Measurements from ENCODE around the gene USP17L27. TPM values are rescaled to one million over a fixed set of nuclear protein-coding genes. Genes with fewer than 3 reads are reported as not detected.
"Not testable (repeated sequence)": the region's sequence is repeated elsewhere in the genome, so short reads cannot be mapped to it uniquely, and the experiment has no call there.

Gene USP17L27, protein sequence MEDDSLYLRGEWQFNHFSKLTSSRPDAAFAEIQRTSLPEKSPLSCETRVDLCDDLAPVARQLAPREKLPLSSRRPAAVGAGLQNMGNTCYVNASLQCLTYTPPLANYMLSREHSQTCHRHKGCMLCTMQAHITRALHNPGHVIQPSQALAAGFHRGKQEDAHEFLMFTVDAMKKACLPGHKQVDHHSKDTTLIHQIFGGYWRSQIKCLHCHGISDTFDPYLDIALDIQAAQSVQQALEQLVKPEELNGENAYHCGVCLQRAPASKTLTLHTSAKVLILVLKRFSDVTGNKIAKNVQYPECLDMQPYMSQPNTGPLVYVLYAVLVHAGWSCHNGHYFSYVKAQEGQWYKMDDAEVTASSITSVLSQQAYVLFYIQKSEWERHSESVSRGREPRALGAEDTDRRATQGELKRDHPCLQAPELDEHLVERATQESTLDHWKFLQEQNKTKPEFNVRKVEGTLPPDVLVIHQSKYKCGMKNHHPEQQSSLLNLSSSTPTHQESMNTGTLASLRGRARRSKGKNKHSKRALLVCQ
- total RNA-seq = not detected in 2 replicates

DNA sequence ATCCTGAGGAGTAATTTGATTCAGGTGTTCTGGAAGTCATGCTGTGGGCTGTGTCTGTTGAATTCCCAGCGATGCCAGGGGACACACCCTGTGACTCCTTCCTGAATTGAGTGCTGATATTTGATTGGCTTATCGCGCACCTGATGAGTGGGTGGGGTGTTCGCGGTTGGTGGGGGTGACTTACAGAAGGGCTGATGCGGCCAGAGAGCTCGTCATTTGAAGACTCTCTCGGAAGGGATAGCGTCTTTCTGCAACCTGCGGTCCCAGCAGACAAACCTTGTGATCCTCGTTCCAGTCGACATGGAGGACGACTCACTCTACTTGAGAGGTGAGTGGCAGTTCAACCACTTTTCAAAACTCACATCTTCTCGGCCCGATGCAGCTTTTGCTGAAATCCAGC lies at the start of gene USP17L27:
TSS of gene USP17L27 (plus strand) at position 301 of the 400 bp plus-strand sequence. CDS start at position 301, 0 bp downstream.
- not testable (repeated sequence) for DNase-seq (ENCODE audit: low read depth in 2 of 2)

DNA sequence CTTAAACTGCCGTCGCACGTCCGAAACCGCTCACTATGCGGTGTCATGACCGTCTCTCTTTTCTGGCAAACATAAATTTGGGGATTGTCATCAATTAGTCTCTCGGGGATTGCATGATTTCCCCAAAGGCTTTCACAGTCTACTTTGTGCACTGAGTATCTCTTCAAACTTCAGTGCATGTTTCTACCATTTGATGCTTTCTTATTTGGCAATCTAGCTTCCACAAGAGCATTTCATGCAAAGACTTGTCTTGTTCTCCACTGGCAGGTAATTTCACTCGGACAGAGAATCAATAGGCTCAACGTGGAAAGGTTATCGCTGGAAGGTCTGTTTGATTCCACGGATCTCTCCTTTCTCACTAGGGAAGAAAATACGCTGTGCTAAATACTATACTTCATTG lies 19.8 kb upstream of the USP17L27 start:
- not testable (repeated sequence) for DNase-seq (ENCODE audit: low read depth in 2 of 2)

DNA sequence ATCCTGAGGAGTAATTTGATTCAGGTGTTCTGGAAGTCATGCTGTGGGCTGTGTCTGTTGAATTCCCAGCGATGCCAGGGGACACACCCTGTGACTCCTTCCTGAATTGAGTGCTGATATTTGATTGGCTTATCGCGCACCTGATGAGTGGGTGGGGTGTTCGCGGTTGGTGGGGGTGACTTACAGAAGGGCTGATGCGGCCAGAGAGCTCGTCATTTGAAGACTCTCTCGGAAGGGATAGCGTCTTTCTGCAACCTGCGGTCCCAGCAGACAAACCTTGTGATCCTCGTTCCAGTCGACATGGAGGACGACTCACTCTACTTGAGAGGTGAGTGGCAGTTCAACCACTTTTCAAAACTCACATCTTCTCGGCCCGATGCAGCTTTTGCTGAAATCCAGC lies 19.1 kb upstream of the USP17L27 start, which contains the start of gene USP17L24:
TSS of gene USP17L24 (plus strand) at position 301 of the 400 bp plus-strand sequence. CDS start at position 301, 0 bp downstream.
- DNase-seq (ENCODE audit: low read depth in 2 of 2) = not testable (repeated sequence)

DNA sequence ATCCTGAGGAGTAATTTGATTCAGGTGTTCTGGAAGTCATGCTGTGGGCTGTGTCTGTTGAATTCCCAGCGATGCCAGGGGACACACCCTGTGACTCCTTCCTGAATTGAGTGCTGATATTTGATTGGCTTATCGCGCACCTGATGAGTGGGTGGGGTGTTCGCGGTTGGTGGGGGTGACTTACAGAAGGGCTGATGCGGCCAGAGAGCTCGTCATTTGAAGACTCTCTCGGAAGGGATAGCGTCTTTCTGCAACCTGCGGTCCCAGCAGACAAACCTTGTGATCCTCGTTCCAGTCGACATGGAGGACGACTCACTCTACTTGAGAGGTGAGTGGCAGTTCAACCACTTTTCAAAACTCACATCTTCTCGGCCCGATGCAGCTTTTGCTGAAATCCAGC lies 14.3 kb upstream of the USP17L27 start, which contains the start of gene USP17L25:
TSS of gene USP17L25 (plus strand) at position 301 of the 400 bp plus-strand sequence. CDS start at position 301, 0 bp downstream.
- DNase-seq (ENCODE audit: low read depth in 2 of 2) = not testable (repeated sequence)

DNA sequence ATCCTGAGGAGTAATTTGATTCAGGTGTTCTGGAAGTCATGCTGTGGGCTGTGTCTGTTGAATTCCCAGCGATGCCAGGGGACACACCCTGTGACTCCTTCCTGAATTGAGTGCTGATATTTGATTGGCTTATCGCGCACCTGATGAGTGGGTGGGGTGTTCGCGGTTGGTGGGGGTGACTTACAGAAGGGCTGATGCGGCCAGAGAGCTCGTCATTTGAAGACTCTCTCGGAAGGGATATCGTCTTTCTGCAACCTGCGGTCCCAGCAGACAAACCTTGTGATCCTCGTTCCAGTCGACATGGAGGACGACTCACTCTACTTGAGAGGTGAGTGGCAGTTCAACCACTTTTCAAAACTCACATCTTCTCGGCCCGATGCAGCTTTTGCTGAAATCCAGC lies 9.6 kb upstream of the USP17L27 start, which contains the start of gene USP17L26:
TSS of gene USP17L26 (plus strand) at position 301 of the 400 bp plus-strand sequence. CDS start at position 301, 0 bp downstream.
- DNase-seq (ENCODE audit: low read depth in 2 of 2) = not testable (repeated sequence)

DNA sequence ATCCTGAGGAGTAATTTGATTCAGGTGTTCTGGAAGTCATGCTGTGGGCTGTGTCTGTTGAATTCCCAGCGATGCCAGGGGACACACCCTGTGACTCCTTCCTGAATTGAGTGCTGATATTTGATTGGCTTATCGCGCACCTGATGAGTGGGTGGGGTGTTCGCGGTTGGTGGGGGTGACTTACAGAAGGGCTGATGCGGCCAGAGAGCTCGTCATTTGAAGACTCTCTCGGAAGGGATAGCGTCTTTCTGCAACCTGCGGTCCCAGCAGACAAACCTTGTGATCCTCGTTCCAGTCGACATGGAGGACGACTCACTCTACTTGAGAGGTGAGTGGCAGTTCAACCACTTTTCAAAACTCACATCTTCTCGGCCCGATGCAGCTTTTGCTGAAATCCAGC lies 4.8 kb upstream of the USP17L27 start, which contains the start of gene USP17L5:
TSS of gene USP17L5 (plus strand) at position 301 of the 400 bp plus-strand sequence. CDS start at position 301, 0 bp downstream.
- not testable (repeated sequence) for DNase-seq (ENCODE audit: low read depth in 2 of 2)

DNA sequence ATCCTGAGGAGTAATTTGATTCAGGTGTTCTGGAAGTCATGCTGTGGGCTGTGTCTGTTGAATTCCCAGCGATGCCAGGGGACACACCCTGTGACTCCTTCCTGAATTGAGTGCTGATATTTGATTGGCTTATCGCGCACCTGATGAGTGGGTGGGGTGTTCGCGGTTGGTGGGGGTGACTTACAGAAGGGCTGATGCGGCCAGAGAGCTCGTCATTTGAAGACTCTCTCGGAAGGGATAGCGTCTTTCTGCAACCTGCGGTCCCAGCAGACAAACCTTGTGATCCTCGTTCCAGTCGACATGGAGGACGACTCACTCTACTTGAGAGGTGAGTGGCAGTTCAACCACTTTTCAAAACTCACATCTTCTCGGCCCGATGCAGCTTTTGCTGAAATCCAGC lies 4.6 kb downstream of the USP17L27 start, which contains the start of gene USP17L28:
TSS of gene USP17L28 (plus strand) at position 301 of the 400 bp plus-strand sequence. CDS start at position 301, 0 bp downstream.
- not testable (repeated sequence) for DNase-seq (ENCODE audit: low read depth in 2 of 2)

DNA sequence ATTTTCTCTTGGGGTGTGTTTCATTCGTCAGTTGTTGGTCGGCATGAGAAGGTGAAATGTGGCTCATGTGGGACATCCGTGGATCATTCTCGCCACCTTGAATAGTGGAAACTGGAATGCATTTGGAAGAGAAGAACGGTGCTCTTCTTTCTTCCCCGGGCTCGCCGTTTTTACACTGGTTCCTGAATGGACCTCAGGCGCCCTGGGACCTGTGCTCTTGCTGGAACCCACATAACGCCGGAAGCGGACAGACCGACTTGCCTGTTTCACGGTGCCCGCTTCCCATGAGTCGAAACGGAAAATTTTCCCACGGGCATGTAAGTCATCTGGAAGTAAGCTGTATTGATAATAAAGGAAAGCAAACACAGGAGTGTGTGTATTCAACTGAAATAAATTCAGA lies 6.9 kb downstream of the USP17L27 start:
- not testable (repeated sequence) for DNase-seq (ENCODE audit: low read depth in 2 of 2)

DNA sequence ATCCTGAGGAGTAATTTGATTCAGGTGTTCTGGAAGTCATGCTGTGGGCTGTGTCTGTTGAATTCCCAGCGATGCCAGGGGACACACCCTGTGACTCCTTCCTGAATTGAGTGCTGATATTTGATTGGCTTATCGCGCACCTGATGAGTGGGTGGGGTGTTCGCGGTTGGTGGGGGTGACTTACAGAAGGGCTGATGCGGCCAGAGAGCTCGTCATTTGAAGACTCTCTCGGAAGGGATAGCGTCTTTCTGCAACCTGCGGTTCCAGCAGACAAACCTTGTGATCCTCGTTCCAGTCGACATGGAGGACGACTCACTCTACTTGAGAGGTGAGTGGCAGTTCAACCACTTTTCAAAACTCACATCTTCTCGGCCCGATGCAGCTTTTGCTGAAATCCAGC lies 9.4 kb downstream of the USP17L27 start, which contains the start of gene USP17L29:
TSS of gene USP17L29 (plus strand) at position 301 of the 400 bp plus-strand sequence. CDS start at position 301, 0 bp downstream.
- not testable (repeated sequence) for DNase-seq (ENCODE audit: low read depth in 2 of 2)

DNA sequence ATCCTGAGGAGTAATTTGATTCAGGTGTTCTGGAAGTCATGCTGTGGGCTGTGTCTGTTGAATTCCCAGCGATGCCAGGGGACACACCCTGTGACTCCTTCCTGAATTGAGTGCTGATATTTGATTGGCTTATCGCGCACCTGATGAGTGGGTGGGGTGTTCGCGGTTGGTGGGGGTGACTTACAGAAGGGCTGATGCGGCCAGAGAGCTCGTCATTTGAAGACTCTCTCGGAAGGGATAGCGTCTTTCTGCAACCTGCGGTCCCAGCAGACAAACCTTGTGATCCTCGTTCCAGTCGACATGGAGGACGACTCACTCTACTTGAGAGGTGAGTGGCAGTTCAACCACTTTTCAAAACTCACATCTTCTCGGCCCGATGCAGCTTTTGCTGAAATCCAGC lies 18.9 kb downstream of the USP17L27 start, which contains the start of gene USP17L30:
TSS of gene USP17L30 (plus strand) at position 301 of the 400 bp plus-strand sequence. CDS start at position 301, 0 bp downstream.
- DNase-seq (ENCODE audit: low read depth in 2 of 2) = not testable (repeated sequence)

DNA sequence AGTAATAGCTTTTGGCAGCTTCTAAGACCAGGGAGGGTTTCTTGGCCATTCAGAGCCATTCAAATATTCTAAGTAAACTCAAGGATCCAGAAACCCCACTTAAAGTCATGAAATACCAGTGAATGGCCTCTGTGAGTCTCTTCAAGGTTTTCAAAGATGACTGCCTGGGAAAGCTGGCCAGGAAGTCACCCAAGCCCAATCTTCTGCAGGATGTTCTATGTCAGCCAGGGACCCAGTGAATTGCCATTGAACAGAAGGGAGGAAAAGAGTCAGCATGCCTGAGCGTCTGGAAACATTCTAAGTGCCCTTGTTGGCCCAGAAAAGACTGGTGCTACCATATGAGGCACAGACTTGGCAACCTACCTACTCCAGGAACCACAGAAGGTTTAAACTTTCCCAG lies 35.9 kb downstream of the USP17L27 start:
- DNase-seq (ENCODE audit: low read depth in 2 of 2) = not testable (repeated sequence)

DNA sequence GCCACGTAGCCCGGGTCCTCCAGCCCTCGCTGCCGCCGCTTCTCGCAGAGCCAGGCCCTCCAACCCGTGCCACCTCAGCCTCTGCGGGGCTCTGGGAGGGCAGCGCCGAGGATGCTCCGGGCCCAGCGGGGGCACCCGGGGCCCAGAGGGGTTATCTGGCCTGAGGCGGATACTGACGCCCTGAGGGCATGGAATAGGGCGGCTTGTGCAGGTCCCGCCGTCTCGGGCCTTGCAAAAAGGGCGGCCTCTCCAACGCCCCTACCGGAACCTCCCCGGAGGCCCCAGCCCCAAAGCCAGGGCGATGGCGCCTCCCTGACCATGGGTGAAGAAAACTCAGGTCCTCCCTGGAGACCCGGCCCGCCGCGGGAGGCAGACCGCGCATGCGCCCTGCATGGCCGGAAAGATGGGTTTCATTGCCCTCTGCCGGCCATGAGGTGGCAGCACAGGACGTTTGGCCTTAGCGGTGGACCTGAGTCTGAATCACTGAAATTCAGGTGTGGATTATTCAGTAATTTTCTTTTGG lies 37.1 kb downstream of the USP17L27 start:
- not testable (repeated sequence) for DNase-seq (ENCODE audit: low read depth in 2 of 2)

DNA sequence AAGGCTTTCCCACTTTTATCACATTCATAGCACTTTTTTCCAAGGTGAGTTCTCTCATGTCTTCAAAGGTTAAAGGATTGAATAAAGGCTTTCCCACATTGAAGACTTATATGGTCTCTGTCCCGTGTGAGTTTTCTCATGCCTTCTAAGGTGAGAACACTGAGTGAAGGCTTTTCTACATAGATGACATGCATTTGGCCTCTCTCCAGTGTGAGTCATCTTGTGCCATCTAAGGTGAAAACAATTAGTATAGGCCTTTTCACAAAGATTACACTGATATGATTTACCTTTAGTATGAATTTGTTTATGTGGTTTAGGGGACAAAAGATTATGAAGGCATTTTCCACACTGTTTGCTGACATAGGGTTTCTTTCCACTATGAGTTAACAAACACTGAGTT lies 40.2 kb downstream of the USP17L27 start:
- no peak for DNase-seq (ENCODE audit: low read depth in 2 of 2)

DNA sequence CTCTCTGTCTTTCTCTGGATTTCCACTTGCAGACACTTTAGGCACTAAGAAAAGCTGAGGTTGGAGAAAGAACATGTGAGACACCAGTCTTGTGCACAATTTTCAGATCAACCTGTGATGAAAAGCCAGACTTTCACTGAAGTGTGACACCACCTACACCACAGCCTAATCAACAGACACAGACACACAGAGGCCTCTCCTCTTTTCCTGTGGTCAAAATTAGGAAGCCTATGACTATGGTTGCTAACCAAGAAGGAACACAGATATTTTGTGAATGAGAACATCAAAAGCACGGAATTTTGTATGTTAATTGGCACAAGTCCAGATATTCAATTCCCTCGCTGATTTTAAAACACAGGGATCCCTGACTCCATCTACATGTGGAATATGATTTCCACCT lies 45.1 kb downstream of the USP17L27 start:
- not testable (repeated sequence) for DNase-seq (ENCODE audit: low read depth in 2 of 2)

Other genes with a start within 250 kb of the USP17L27 start
- not detected in 2 replicates for gene FAM90A26, start 173.7 kb upstream of the USP17L27 start, total RNA-seq
- gene USP17L10, start 133.5 kb upstream of the USP17L27 start, total RNA-seq = not detected in 2 replicates
- gene USP17L11, start 128.7 kb upstream of the USP17L27 start, total RNA-seq = not detected in 2 replicates
- not detected in 2 replicates for gene USP17L12, start 124.0 kb upstream of the USP17L27 start, total RNA-seq
- gene USP17L13, start 119.3 kb upstream of the USP17L27 start, total RNA-seq = not detected in 2 replicates
- gene USP17L15, start 109.8 kb upstream of the USP17L27 start, total RNA-seq = not detected in 2 replicates
- gene USP17L17, start 100.3 kb upstream of the USP17L27 start, total RNA-seq = not detected in 2 replicates
- gene USP17L18, start 95.5 kb upstream of the USP17L27 start, total RNA-seq = not detected in 2 replicates
- not detected in 2 replicates for gene USP17L19, start 90.8 kb upstream of the USP17L27 start, total RNA-seq
- gene USP17L20, start 86.0 kb upstream of the USP17L27 start, total RNA-seq = not detected in 2 replicates
- gene USP17L21, start 81.3 kb upstream of the USP17L27 start, total RNA-seq = not detected in 2 replicates
- not detected in 2 replicates for gene USP17L22, start 76.5 kb upstream of the USP17L27 start, total RNA-seq
- gene USP17L24, start 19.0 kb upstream of the USP17L27 start, total RNA-seq = not detected in 2 replicates
- gene USP17L25, start 14.2 kb upstream of the USP17L27 start, total RNA-seq = not detected in 2 replicates
- not detected in 2 replicates for gene USP17L26, start 9.5 kb upstream of the USP17L27 start, total RNA-seq
- gene USP17L5, start 4.7 kb upstream of the USP17L27 start, total RNA-seq = not detected in 2 replicates
- gene USP17L28, start 4.7 kb downstream of the USP17L27 start, total RNA-seq = not detected in 2 replicates
- not detected in 2 replicates for gene USP17L29, start 9.5 kb downstream of the USP17L27 start, total RNA-seq
- gene USP17L30, start 19.0 kb downstream of the USP17L27 start, total RNA-seq = not detected in 2 replicates
- gene DEFB131A, start 100.3 kb downstream of the USP17L27 start, total RNA-seq = not detected in 2 replicates

Data from dermis microvascular lymphatic vessel endothelial cell (primary cell).